HFFc6 (cell line): Measurements from ENCODE around the gene C1orf87. TPM values are rescaled to one million over a fixed set of nuclear protein-coding genes. Genes with fewer than 3 reads are reported as not detected.

ENCODE experiments used
- DNase-seq: peaks from one replicate; pipeline ENCODE4 v3.0.0-alpha.2; 2018
- H3K27ac Mint-ChIP-seq: 2 replicates; pipeline ENCODE4 v1.8.0; 2020; ENCODE audit warnings: mild to moderate bottlenecking, mixed read lengths
- H3K27me3 Mint-ChIP-seq: 2 replicates; pipeline ENCODE4 v1.8.0; 2021; ENCODE audit warnings: mild to moderate bottlenecking, moderate library complexity, mixed read lengths; ENCODE audit not compliant: insufficient read depth
- H3K36me3 Mint-ChIP-seq: 2 replicates; pipeline ENCODE4 v1.8.0; 2021; ENCODE audit warnings: low read depth, mixed read lengths
- H3K4me1 Mint-ChIP-seq: 2 replicates; pipeline ENCODE4 v1.8.0; 2020; ENCODE audit warnings: low read depth, mixed read lengths
- H3K4me3 Mint-ChIP-seq: 2 replicates; pipeline ENCODE4 v1.8.0; 2020; ENCODE audit warnings: mild to moderate bottlenecking, moderate library complexity, mixed read lengths
- H3K9me3 Mint-ChIP-seq: 2 replicates; pipeline ENCODE4 v1.8.0; 2020; ENCODE audit warnings: mild to moderate bottlenecking, mixed read lengths
- CTCF ChIP-seq: fragments of 200-600 bp; sonication (generic); IDR thresholded peaks from 2 replicates; pipeline ENCODE4 v1.5.0; 2021; ENCODE audit warnings: antibody characterized with exemption, mild to moderate bottlenecking
- total RNA-seq, 6 experiments: library from RNA; stranded (reverse); fragmentation: NEBNext Ultra II Directional; extraction: Animal tissue kit (Norgen Biotek cat#: 25700); gene quantifications; 2 replicates in 1 of 6; 3 replicates in 5 of 6; pipeline ENCODE4 v1.2.3, GENCODE V29; 2021

Gene C1orf87
- total RNA-seq, 6 experiments from 2014 or later: not detected

- peaks cover 2% of the 10 kb centered on the region for H3K27me3 Mint-ChIP-seq
Measured at GRCh38 chr1:59999006-59999405, 74.6 kb downstream of the C1orf87 start.

GRCh38 chr1:59997479-59998115 is 76.0 kb downstream of the C1orf87 start:
- H3K27ac Mint-ChIP-seq: no peak overlapping the region
- no peaks in the 10 kb centered on the region for H3K36me3 Mint-ChIP-seq
- H3K27me3 Mint-ChIP-seq: peaks cover 2% of the 10 kb centered on the region
- no peak overlapping the region for H3K4me3 Mint-ChIP-seq
- no peaks in the 10 kb centered on the region for H3K9me3 Mint-ChIP-seq
- no peaks in the 10 kb centered on the region for H3K4me1 Mint-ChIP-seq
- no peak for DNase-seq
- no peak for TF ChIP-seq CTCF

More at GRCh38 chr1:59999006-59999405, 74.6 kb downstream of the C1orf87 start:
- DNase-seq: no peak
- TF ChIP-seq CTCF: no peak
- Mint-ChIP-seq H3K4me3 (no peak overlapping the region), H3K36me3 (no peaks in the 10 kb centered on the region), H3K4me1 (no peaks in the 10 kb centered on the region), H3K27ac (no peak overlapping the region), H3K9me3 (no peaks in the 10 kb centered on the region)

GRCh38 chr1:59994302-59995198 is 79.0 kb downstream of the C1orf87 start:
- no peak overlapping the region for H3K27ac Mint-ChIP-seq
- H3K4me3 Mint-ChIP-seq: no peak overlapping the region

GRCh38 chr1:59992040-59992820 is 81.3 kb downstream of the C1orf87 start:
- Mint-ChIP-seq H3K27ac (no peak overlapping the region), H3K27me3 (peaks cover 3% of the 10 kb centered on the region; the same call in 1 of the 2 replicates), H3K36me3 (no peaks in the 10 kb centered on the region), H3K4me1 (no peaks in the 10 kb centered on the region), H3K4me3 (no peak overlapping the region), H3K9me3 (no peaks in the 10 kb centered on the region)
- no peak for TF ChIP-seq CTCF
- no peak for DNase-seq

More at GRCh38 chr1:59994302-59995198, 79.0 kb downstream of the C1orf87 start:
- no peaks in the 10 kb centered on the region for H3K36me3 Mint-ChIP-seq
- H3K9me3 Mint-ChIP-seq: no peaks in the 10 kb centered on the region
- no peaks in the 10 kb centered on the region for H3K4me1 Mint-ChIP-seq
- TF ChIP-seq CTCF: no peak
- peak; percentile 46 for DNase-seq
- peaks cover 3% of the 10 kb centered on the region; the same call in 1 of the 2 replicates for H3K27me3 Mint-ChIP-seq

- no peak for DNase-seq
- Mint-ChIP-seq H3K4me1 (no peaks in the 10 kb centered on the region), H3K36me3 (no peaks in the 10 kb centered on the region), H3K27me3 (peaks cover 3% of the 10 kb centered on the region; the same call in 1 of the 2 replicates), H3K9me3 (no peaks in the 10 kb centered on the region), H3K4me3 (no peak overlapping the region), H3K27ac (no peak overlapping the region)
- no peak for TF ChIP-seq CTCF
Measured at GRCh38 chr1:59990470-59990869, 83.1 kb downstream of the C1orf87 start.
